GM08714 (cell line): ENCODE data around the gene NELFCD.
A peak's percentile ranks its signal among the peaks of the same experiment; 100 is the strongest.
"Not testable (repeated sequence)": the region's sequence is repeated elsewhere in the genome, so short reads cannot be mapped to it uniquely, and the experiment has no call there.

Experiments used
- H3K4me3 ChIP-seq: fragments of 200-500 bp; sonication (Bioruptor generic); 2 replicates; pipeline ENCODE4 v1.5.1; 2014; ENCODE audit warnings: mild to moderate bottlenecking, low read length, inconsistent platforms
- ZNF274 ChIP-seq: IDR thresholded peaks from 2 replicates; pipeline ENCODE4 v1.6.1; 2012; ENCODE audit warnings: mild to moderate bottlenecking, low read depth, low read length

Gene NELFCD

DNA sequence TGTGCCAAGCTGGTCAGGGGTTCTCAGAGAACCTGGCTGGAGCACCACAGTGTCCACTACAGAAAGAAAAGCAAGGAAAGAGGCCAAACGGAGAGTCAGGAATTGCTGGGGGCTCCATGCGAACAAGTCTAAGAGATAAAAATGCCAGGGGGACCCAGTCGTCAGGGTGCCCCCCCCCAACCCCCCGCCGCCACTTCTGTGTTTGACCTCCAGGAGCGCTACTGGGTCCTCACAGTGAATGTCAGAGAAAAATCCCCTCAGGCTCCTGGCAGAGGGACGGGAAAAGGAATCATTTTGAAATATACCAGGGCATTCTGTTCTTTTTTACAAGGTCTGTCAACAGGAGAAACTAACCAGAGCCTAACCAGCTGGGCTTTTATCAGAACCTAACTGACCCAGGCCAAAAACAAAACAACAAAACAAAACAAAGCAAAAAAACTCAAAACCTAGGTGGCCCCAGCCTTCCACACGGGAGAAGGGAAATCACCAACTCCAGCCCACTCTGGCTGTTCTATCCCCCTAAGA lies 17.9 kb upstream of the NELFCD start:
- H3K4me3 ChIP-seq, result no peak overlapping the region
- TF ChIP-seq ZNF274, result no peak

DNA sequence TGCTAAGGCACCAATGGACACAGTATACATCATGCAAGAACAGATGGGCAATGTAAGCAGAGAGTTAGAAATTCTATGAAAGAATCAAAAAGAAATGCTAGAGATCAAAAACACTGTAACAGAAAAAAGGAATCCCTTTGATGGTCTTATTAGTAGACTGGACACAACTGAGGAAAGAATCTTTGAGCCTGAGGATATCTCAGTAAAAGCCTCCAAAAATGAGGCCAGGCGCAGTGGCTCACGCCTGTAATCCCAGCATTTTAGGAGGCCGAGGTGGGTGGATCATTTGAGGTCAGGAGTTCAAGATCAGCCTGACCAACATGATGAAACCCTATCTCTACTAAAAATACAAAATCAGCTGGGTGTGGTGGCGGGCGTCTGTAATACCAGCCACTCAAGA lies 17.1 kb upstream of the NELFCD start:
- H3K4me3 ChIP-seq, result not testable (repeated sequence)

GRCh38 chr20:58965270-58966064 lies 15.6 kb upstream of the NELFCD start:
- no peak for TF ChIP-seq ZNF274
- H3K4me3 ChIP-seq, result no peak overlapping the region

DNA sequence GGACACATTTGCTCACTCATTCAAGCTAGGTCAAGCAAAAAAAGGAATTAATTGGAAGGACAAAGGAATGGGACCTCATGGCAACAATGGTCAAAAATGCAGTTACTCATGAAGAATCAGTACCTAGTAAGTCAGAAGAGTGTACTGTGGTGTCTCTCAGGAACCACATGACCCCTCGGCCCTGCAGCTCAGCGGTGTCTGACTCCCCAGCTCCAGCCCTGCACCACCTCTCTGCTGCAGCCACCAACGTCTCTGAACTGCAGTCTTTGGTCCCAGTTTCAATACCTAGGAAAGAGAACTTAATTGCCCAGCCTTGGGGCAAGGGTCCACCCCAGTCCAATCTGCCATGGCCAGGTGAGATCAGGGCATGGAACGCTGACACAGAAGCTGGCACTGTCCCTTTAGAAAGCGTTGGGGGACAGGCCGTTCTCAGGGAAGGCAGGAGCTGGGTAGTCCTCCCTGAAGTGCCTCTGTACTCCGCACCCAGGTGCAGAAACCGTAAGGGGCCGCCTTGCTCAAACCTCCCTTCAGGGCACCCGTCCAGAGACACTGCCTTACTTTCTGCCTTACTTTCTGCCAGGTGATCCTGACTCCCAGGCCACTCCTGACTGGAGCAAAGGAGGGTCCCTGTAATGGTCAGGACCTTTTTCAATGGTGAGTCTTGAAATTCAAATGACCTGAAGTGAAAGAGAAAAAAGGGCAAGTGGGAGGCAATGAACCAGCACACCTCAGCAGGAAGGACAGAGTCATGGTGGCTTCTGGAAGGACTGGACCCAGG lies 13.2 kb upstream of the NELFCD start:
- TF ChIP-seq ZNF274, result no peak
- no peak overlapping the region for H3K4me3 ChIP-seq

DNA sequence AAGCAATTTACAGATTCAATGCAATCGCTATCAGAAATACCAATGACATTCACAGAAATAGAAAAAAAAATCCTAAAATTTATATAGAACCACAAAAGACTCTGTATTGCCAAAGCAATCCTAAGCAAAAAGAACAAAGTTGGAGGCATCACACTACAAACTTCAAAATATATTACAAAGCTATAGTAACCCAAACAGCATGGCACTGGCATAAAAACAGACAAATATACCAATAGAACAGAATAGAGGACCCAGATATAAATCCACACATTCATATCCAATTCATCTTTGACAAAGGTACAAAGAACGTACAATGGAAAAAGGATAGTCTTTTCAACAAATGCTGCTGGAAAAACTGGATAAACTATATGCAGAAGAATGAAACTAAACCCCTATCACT lies 11.6 kb upstream of the NELFCD start:
- no peak overlapping the region for H3K4me3 ChIP-seq
- TF ChIP-seq ZNF274, result no peak

DNA sequence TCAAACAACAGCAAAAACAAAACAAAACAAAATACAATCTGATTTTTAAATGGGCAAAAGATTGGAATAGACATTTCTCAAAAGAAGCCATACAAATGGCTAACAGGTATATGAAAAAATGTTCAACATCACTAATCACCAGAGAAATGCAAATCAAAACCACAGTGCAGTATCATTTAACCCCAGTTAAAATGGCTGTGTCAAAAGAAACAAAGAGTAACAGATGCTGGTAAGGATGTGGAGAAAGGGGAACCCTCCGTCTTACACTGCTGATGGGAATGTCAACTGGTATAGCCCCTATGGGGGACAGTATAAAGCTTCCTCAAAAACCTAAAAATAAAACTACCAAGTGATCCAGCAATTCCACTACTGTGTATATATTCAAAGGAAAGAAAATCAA lies 10.9 kb upstream of the NELFCD start:
- no peak for TF ChIP-seq ZNF274

DNA sequence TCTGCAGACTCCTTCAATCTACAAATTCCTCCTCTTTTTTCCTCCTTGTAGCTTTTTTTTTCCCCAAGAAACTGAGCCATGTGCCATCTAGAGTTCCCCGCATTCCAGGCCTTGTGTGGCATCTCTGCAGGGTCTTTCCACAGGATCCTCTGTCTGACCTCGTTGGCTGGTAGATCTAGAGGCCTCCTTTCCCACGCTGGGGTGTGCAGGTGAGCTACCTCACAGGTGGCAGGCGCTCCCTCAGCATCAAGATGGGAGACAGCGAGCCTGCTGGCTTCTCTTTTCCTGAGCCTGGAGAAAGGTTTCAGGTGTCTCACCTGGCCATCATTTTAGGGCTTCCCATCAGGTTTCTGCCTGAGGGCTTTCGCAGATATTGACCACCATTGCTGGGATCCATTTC lies 9.6 kb upstream of the NELFCD start:
- no peak for TF ChIP-seq ZNF274
- H3K4me3 ChIP-seq, result no peak overlapping the region

More for the DNA sequence above, 10.9 kb upstream of the NELFCD start:
- no peak overlapping the region for H3K4me3 ChIP-seq

- no peak for TF ChIP-seq ZNF274
- H3K4me3 ChIP-seq, result no peak overlapping the region
Observed at GRCh38 chr20:58973179-58973578, 7.9 kb upstream of the NELFCD start.

GRCh38 chr20:58973866-58974265 lies 7.2 kb upstream of the NELFCD start:
- TF ChIP-seq ZNF274, result no peak

DNA sequence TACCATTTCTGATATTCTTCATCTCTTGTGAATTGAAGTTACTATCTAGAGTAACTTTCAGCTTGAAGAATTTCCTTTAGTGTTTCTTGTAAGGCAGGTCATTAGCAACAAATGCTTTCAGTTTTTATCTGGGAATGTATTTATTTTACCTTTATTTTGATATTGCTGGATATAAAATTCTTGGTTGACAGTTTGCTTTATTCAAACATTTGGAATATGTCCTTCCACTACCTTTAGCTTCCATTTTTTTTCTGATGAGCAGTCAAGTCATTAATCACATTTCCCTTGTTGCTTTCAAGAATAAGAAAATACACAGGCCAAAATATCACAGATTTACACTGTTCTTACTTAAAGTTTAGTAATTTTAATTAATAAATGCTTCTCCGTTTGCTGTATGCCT lies 5.7 kb upstream of the NELFCD start:
- no peak overlapping the region for H3K4me3 ChIP-seq
- TF ChIP-seq ZNF274, result no peak

More at GRCh38 chr20:58973866-58974265, 7.2 kb upstream of the NELFCD start:
- no peak overlapping the region for H3K4me3 ChIP-seq

- no peak overlapping the region for H3K4me3 ChIP-seq
- TF ChIP-seq ZNF274, result no peak
Observed at GRCh38 chr20:58976061-58976730, 4.9 kb upstream of the NELFCD start.

GRCh38 chr20:58978351-58979190 lies 2.5 kb upstream of the NELFCD start:
- no peak for TF ChIP-seq ZNF274
- no peak overlapping the region for H3K4me3 ChIP-seq

DNA sequence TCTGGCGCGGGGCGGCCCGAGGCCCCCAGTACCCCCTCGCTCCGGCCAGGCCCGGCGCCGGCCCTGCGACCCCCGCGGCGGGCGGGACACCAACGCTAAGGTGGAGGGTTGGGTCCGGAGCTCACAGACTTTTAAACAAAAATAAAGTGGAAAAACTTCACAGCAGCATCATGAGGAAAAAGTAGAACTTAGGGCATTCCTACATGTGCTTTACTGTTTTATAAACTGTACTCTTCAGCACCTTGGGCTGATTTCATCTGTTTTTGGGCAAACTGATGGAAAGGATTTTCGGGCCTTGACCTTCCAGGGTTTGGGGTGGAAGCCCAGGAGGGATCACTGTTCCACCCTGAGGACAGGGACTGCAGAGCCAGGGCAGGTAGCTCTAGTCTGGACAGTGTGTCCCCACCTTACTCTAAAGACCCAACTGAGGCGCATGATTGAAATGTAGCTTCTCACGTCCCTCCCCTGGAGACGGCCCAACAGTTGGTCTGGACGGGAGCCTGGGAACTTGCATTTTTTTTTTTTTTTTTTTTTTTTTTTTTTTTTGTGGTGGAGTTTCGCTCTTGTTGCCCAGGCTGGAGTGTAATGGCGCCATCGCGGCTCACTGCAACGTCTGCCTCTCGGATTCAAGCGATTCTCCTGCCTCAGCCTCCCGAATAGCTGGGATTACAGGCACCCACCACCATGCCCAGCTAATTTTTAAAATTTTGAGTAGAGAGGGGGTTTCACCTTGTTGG lies 740 bp downstream of the NELFCD start:
- TF ChIP-seq ZNF274, result no peak
- peak overlapping the region; percentile 96 for H3K4me3 ChIP-seq
